COLO668 (cell line): Measurements from ENCODE around the gene SMU1.
"Not testable (repeated sequence)": the region's sequence is repeated elsewhere in the genome, so short reads cannot be mapped to it uniquely, and the experiment has no call there.

Experiments
- DNase-seq: peaks from one replicate; lab custom pipeline; 2025; ENCODE audit not compliant: unreplicated experiment; lab: John Stamatoyannopoulos, UW

The SMU1 gene

GRCh38 chr9:33014665-33015014, 61.8 kb downstream of the SMU1 start:
- no peak for DNase-seq

DNA sequence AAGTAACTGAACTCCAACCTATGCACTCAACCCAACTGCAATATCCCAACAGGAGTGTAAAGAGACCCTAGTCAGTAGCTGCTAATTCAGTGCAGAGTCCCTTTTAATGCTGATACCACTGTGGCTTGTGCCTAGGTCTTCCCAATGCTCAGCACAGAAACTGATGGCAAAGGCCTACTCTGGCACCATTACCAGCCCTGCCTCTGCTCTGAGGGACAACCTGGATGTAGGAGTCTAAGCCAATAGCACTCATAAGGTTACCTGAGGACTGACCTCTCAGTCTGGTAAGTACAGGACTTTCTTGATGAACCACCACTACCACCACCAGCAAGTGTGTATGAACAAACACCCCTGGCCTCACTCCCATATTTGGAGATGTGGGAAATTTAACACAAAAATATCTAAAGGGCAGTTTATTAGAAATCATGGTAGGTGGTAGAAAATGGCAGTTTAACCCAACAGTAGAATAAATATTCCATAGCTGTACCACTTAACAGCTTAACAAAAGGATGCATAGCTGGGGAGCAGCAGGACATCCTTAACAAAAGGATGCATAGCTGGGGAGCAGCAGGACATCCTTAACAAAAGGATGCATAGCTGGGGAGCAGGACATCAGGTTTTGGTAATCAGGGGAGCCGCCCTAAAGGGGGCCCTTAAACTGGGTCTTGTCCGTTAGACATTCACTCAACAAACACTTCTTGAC, 62.4 kb downstream of the SMU1 start:
- DNase-seq: no peak

DNA sequence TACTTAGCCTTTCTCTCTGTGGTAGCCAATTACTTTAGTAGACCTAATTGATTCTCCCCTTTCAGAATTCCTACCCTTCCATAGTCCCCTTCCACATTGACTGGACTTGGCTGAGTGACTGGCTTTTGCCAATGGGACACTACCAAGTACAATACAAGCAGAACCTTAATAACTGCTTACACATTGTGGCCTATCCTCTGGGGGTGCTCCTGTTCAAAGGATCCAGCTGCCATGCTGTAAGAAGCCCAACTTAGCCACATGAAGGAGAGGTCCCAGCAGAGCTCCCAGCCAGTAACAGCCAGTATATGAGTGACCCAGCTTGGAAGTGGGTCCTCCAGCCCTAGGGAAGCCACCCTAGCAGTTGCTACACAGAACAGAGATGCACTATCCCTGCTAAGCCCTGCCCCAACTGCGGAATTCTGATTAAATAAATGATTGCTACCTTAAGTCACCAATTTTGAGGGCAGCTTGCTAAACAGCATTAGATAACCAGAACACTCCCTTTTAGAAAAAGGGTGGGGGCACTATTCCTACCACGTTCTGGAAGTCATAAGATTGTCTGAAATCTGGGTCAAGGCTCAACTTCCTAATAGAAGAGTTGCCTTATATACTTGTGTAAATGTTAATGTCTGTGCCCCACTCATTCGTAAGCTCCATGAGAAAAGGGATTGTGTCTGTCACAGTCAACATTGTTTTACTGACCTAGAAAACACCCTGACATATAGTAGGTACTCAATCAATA, 64.0 kb downstream of the SMU1 start:
- no peak for DNase-seq

- DNase-seq: no peak
These were observed 64.6 kb downstream of the SMU1 start for GRCh38 chr9:33011831-33012230.

DNA sequence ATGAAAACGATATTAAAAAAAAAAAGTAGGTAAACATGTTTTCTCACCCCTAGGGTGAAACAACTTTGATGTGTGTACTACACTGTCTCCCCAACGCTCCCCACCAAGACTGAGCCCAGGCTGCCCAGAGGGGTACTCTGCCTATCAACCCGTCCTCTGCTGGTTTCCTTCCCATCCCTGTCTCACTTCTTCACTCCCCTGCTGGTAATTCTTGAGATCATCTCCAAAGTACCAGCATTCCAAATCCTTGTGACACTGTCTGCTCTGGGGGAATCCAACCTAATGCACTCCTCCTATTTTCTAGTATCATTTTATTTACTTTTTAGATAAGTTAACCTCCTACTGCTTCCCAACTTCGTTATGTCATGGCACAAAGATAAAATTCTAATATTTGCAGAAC, 68.7 kb downstream of the SMU1 start:
- no peak for DNase-seq

DNA sequence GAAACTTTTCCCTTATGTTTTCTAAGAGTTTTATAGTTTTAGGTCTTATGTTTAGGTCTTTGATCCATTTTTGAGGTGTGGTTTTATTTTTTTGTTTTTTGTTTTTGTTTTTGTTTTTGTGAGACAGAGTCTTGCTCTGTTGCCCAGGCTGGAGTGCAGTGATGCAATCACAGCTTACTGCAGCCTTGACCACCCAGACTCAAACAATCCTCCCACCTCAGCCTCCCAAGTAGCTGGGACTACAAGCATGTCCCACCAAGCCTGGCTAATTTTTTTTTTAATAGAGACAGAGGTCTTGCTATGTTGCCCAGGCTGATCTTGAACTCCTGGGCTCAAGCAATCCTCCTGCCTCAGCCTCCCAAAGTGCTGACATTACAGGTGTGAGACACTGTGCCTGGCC, 71.1 kb downstream of the SMU1 start:
- DNase-seq: not testable (repeated sequence)

GRCh38 chr9:33000682-33001055, 75.8 kb downstream of the SMU1 start:
- DNase-seq: not testable (repeated sequence)

- DNase-seq: no peak
These were observed 83.8 kb downstream of the SMU1 start for GRCh38 chr9:32992595-32993238.

DNA sequence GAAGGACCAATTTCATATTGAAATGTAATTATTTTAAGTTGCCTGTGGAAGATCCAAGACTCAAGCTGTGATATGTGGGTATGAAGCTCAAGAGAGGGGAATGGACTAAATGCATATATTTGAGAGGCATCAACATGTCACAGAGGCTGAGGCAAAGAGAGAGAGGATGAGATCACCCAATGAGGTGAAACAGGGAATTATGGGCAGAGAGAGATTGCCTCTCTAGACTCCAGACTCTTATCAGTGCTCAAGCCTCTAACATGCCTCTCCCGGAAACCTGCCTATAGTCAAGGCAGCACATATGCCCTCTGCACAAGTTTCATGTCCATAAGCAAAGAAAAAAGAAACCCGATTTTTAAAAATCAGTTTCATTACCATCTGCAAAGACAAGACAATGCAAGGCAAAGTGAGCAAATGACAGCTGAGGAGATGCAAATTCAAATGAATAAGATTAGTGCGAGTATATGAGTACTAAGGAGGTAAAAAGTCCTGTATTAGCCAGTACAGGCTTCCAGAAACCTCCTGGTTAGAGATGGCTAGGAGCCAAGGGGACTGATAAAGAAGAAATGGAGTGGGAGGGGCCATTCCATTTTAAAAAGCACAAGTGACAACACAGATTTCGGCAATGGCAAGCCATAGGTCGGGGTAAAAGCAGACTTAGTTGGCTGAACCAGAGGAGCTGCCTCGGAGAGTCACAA, 84.4 kb downstream of the SMU1 start:
- DNase-seq: no peak
